Measurements from ENCODE around the gene PHF20. TPM values are rescaled to one million over a fixed set of nuclear protein-coding genes. Genes with fewer than 3 reads are reported as not detected.

Gene PHF20
- total and polyA plus RNA-seq, 2 of the 8 experiments (the other 6 are each of a cell fraction or from before 2014, with no cell fraction given), result 25.6 to 70.1 TPM

DNA sequence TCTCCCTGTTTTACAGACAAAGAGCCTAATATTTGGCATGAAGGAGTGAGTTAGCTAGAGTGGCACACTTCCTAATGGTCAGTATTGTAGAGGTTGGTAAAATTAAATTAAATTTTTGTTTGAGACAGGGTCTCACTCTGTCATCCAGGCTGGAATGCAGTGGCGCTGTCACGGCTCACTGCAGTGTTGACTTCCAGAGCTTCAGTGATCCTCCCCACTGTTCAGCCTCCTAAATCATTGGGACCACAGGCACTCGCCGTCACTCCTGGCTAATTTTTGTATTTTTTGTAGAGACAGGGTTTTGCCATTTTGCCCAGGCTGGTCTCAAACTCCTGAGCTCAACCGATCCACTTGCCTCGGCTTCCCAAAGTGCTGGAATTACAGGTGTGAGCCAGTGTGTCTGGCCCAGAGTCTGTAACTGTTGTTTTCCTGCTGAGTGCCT, 111.5 kb downstream of the PHF20 start:
- H4K8ac ChIP-seq (ENCODE audit: extremely low read depth, insufficient read depth, low read length), result no peak overlapping the region
- 0 out of 2 replicates have a peak, but pooled peaks cover 3% of the 10 kb centered on the region for H3K79me1 ChIP-seq (ENCODE audit: low read depth, low read length)
- H2BK20ac ChIP-seq (ENCODE audit: low read length), result no peak overlapping the region
- POLR2A ChIA-PET (ENCODE audit: partially characterized antibody), result interaction anchor here (1.4 to 12.5 kb wide), 2 partner anchors 144 to 428 kb away, joined by 3 to 139 read pairs; partner anchors contain the start of genes CEP250 and RBM39
- no peak overlapping the region for H3K4me2 ChIP-seq (ENCODE audit: insufficient read depth in 1 of 2, low read depth in 2 of 2, low read length in 2 of 2)
- H3K23me2 ChIP-seq (ENCODE audit: low read depth, low read length), result 0 out of 2 replicates have a peak, but pooled peaks cover 3% of the 10 kb centered on the region
- H3K27ac ChIP-seq (ENCODE audit: low read depth, low read length), result no peak overlapping the region
- no peak overlapping the region for H2AK5ac ChIP-seq (ENCODE audit: low read depth, low read length)
- no peak overlapping the region for H2BK15ac ChIP-seq (ENCODE audit: low read length)
- H3K56ac ChIP-seq (replicated peaks; ENCODE audit: insufficient read length, low read depth, low read length), result no peak overlapping the region
- no peak overlapping the region for H3K14ac ChIP-seq (ENCODE audit: insufficient read length)
- peaks cover 0 to 3% (median 0%) of the 10 kb centered on the region in 4 experiments; a peak in 1 of 7 replicates for H3K4me1 ChIP-seq (replicated peaks in 1 of 4; ENCODE audit: control insufficient read depth in 3 of 4, insufficient read depth in 4 of 4, low read length in 3 of 4)
- no peak overlapping the region for H2BK120ac ChIP-seq (replicated peaks; ENCODE audit: low read depth, low read length)
- H3K23ac ChIP-seq (ENCODE audit: insufficient read length), result no peak overlapping the region
- H3K9me3 ChIP-seq (ENCODE audit: insufficient read depth in 2 of 2, low read depth in 1 of 2, low read length in 1 of 2), result no peaks in the 10 kb centered on the region
- 92% methylated on average over 6 of the region's 6 CpGs; no CpG with 5 or more reads in 1 of the 2 experiments for WGBS, 2 experiments (ENCODE audit: extremely low coverage in 1 of 2, insufficient coverage in 1 of 2, insufficient read length in 1 of 2, insufficient replicate concordance in 2 of 2, low coverage in 1 of 2, low lambda C conversion rate in 2 of 2, missing lambda C conversion rate in 1 of 2)
- H2AFZ ChIP-seq (ENCODE audit: low read length), result no peak overlapping the region
- H4K5ac ChIP-seq (ENCODE audit: insufficient read length, low read depth, low read length), result no peak overlapping the region
- no peaks in the 10 kb centered on the region for H3K27me3 ChIP-seq (replicated peaks in 1 of 4; ENCODE audit: control insufficient read depth in 3 of 4, extremely low read depth in 1 of 4, insufficient read depth in 3 of 4, low read length in 3 of 4)
- no peak overlapping the region for H2BK5ac ChIP-seq (ENCODE audit: low read depth, low read length)
- peaks cover 2% of the 10 kb centered on the region in 2 experiments for H4K20me1 ChIP-seq (replicated peaks in 1 of 2; ENCODE audit: control insufficient read depth in 1 of 2, insufficient read depth in 2 of 2, low read length in 2 of 2)
- TF ChIP-seq TEAD4 (IDR thresholded peaks at IDR 0.05; ENCODE audit: low read depth, low read length), result no peak
- no peak overlapping the region for H3K4ac ChIP-seq (replicated peaks; ENCODE audit: insufficient read length, low read depth, low read length)
- no peak overlapping the region for H2BK12ac ChIP-seq (ENCODE audit: low read depth, low read length)
- no peak overlapping the region for H3K18ac ChIP-seq (ENCODE audit: extremely low read depth, low read length)
- DNase-seq (ENCODE audit: low read depth in 1 of 2, low spot score in 2 of 2) (no peak), FAIRE-seq (no peak)
- H3K36me3 ChIP-seq (ENCODE audit: control insufficient read depth in 2 of 4, insufficient read depth in 4 of 4, low read length in 3 of 4), result no peaks in the 10 kb centered on the region
- H3K79me2 ChIP-seq (ENCODE audit: control insufficient read depth in 1 of 2, insufficient read depth in 2 of 2, low read length in 2 of 2), result 0 out of 4 replicates have a peak, but pooled peaks cover 0 to 3% of the 10 kb centered on the region in 2 experiments
- CTCF ChIA-PET (ENCODE audit: partially characterized antibody), result interaction anchor here (1.1 to 2.5 kb wide), 6 partner anchors 10 to 148 kb away, joined by 3 to 9 read pairs (median 6); no protein-coding TSS in a partner anchor
- H3K4me3 ChIP-seq (ENCODE audit: extremely low read depth in 1 of 4, insufficient read depth in 2 of 4, low read depth in 3 of 4, low read length in 4 of 4), result no peak overlapping the region
- no peak overlapping the region for H3K9ac ChIP-seq (replicated peaks in 1 of 4; ENCODE audit: extremely low read depth in 1 of 4, low read depth in 3 of 4, low read length in 3 of 4)
- H4K91ac ChIP-seq (replicated peaks; ENCODE audit: insufficient read length, low read length), result no peak overlapping the region
